ENCODE results near the gene METAP1D.

METAP1D gene

DNA sequence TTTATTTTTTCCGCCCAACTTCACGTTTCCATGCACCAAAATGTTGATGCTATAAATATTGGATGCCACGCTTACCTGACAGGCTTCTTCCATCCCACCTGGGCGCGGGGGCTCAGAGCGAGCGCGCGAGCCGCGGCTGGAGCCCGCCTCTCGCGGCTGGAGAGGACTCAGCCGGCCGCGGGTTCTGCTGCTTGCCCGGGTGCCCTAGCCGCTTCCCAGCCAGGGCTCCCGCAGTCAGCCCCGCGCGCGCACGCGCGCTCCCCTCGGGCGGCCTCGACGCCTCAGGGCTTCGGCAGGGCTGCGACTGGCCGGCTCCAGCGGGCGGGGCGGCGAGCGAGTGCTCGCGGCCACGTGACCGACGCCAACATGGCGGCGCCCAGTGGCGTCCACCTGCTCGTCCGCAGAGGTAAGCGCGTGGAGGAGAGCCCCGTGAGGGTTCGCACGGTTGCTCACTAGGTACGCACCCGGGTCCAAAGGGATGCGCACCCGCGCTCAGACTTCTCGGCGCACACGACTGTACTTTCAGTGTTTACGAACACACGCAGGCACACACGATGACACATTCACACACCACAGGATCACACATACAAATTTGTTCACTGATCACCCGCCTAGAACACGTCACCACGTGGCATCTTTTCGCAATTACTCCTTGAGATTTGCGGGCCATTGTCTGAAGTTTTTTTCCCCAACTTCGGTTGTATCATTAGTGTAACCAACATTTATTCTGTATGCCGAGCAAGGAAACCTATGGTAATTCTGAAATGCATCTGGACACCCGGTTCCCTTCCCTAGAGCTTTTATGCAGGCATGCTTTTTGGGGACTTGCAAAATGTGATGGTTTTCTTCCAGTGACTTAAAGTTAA is at the start of gene METAP1D:
Gene METAP1D, plus strand, starts transcription at position 350 of the 866 bp plus-strand sequence. Its CDS starts 17 bp downstream, at position 367.
- TF ChIP-seq, protein P1, sequence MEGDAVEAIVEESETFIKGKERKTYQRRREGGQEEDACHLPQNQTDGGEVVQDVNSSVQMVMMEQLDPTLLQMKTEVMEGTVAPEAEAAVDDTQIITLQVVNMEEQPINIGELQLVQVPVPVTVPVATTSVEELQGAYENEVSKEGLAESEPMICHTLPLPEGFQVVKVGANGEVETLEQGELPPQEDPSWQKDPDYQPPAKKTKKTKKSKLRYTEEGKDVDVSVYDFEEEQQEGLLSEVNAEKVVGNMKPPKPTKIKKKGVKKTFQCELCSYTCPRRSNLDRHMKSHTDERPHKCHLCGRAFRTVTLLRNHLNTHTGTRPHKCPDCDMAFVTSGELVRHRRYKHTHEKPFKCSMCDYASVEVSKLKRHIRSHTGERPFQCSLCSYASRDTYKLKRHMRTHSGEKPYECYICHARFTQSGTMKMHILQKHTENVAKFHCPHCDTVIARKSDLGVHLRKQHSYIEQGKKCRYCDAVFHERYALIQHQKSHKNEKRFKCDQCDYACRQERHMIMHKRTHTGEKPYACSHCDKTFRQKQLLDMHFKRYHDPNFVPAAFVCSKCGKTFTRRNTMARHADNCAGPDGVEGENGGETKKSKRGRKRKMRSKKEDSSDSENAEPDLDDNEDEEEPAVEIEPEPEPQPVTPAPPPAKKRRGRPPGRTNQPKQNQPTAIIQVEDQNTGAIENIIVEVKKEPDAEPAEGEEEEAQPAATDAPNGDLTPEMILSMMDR (IDR thresholded peaks at IDR 0.05; ENCODE audit: low read depth, low read length, missing control alignments): no peak
- H3K4me3 ChIP-seq (ENCODE audit: low read depth, low read length): peak within 1 kb of the TSS; percentile 71
- DNase-seq (ENCODE audit: low read depth): peak; percentile 67

DNA sequence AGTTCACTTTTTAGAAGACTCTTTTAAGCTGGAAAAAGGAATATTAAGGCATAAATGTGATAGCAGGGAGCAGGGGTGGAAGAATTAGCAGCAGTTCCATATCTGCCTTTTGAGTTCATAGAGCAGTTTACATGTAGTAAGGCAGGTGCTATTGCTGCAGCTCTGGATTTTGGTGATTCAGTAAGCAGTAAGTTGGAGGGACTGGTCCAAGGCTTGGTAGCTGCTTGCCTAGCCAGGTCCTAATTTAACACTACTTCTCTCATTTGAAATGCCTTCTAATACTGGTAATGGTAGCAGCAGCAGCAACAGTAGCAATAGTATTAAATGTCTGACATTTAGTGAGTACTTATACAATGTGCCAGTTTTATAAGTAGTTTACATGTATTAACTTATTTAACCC is 47.5 kb upstream of the METAP1D start:
- H3K4me3 ChIP-seq (ENCODE audit: low read depth, low read length): no peak overlapping the region
- DNase-seq (ENCODE audit: low read depth): no peak
- TF ChIP-seq, protein P1 (IDR thresholded peaks at IDR 0.05; ENCODE audit: low read depth, low read length, missing control alignments): no peak

DNA sequence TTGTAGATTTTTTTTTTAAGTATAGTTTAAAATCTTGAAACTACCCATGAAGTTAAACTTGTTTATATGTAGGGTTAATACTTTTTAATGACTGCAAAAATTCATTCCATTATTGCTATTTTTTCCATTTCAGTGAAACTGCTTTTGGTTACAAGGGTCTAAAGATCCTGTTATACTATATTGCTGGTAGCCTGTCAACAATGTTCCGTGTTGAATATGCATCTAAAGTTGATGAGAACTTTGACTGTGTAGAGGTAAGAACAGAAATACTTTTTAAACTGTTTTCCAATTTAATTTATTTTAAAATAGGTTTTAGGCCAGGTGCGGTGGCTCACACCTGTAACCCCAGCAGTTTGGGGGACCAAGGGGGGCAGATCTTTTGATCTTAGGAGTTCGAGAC is 47.0 kb upstream of the METAP1D start:
- TF ChIP-seq, protein P1 (IDR thresholded peaks at IDR 0.05; ENCODE audit: low read depth, low read length, missing control alignments): no peak
- no peak for DNase-seq (ENCODE audit: low read depth)
- H3K4me3 ChIP-seq (ENCODE audit: low read depth, low read length): no peak overlapping the region

DNA sequence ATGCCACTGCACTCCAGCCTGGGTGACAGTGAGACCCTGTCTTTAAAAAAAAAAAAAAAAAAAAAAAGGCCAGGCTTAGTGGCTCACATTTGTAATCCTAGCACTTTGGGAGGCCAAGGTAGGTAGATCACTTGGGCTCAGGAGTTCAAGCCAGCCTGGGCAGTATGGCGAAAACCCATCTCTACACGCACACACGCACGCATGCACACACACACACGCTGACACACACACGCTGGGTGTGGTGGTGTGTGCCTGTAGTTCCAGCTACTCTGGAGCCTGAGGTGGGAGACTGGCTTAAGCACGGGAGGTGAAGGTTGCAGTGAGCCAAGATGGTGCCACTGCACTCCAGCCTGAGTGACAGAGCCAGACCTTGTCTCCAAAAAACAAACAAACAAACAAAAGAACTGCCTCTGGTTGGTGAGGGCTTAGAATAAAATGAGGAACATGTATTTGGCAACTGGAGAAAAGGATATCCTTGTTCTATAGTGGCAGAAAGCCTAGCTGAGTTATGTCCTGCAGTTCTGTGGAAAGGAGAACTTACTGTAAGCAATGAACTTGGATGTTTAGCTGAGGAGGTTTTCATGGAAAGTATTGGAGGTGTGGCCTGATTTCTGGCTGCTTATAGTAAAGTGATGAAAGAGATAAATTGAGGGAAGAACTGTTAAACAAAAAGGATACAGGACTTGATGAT is 43.5 kb upstream of the METAP1D start:
- no peak overlapping the region for H3K4me3 ChIP-seq (ENCODE audit: low read depth, low read length)
- TF ChIP-seq, protein P1 (IDR thresholded peaks at IDR 0.05; ENCODE audit: low read depth, low read length, missing control alignments): no peak
- DNase-seq (ENCODE audit: low read depth): no peak

DNA sequence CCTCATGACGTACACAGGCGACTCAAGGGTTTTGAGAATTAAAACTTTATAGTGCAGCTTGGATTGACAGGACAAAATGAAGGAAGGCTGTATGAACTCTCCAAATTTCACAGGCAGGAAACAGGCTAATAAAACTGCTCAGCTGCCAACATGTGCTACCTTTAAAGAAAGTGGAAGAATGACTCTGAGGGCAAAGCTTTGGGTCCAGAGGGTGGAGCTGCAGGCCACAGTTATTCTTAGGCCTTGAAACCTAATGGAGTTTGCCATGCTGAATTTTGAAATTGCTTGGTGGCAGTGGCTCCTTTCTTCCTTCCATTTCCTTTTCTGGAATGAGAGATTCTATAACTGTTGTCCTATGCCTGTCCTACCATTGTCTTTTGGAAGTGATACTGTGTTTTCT is 42.7 kb upstream of the METAP1D start:
- no peak overlapping the region for H3K4me3 ChIP-seq (ENCODE audit: low read depth, low read length)
- no peak for DNase-seq (ENCODE audit: low read depth)
- TF ChIP-seq, protein P1 (IDR thresholded peaks at IDR 0.05; ENCODE audit: low read depth, low read length, missing control alignments): no peak

DNA sequence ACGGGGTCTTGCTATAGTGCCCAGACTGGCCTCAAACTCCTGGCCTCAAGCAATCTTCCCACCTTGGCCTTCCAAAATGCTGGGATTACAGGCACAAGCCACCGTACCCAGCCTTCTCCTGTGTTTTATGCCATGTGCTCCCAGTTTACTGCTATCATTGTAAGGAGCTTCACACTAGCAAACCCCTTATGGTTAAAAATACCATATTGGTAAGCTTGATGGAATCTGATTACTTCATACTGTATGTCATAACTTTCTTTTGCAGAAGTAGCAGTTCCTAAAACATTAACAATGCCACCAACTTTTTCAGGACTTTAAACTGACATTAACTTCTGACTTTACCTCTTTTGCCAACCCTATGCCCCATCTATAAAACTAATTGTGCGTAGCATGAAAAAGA is 41.3 kb upstream of the METAP1D start:
- no peak overlapping the region for H3K4me3 ChIP-seq (ENCODE audit: low read depth, low read length)
- no peak for DNase-seq (ENCODE audit: low read depth)
- TF ChIP-seq, protein P1 (IDR thresholded peaks at IDR 0.05; ENCODE audit: low read depth, low read length, missing control alignments): no peak

Data from GM12864 (cell line).